Smooth muscle cell (in vitro differentiated cells): ENCODE data around the gene SLC9C1. TPM values are rescaled to one million over a fixed set of nuclear protein-coding genes. Genes with fewer than 3 reads are reported as not detected.

Source experiments
- DNase-seq: peaks from one replicate; lab custom pipeline; 2025; ENCODE audit not compliant: unreplicated experiment; lab: John Stamatoyannopoulos, UW
- H2AFZ ChIP-seq: fragments of 200-600 bp; sonication (generic); 2 replicates; pipeline ENCODE4 v1.6.0; 2016; ENCODE audit warnings: antibody characterized with exemption, low read depth, mild to moderate bottlenecking
- H3F3A ChIP-seq: fragments of 200-600 bp; sonication (generic); 2 replicates; pipeline ENCODE4 v1.6.0; 2017; ENCODE audit warnings: antibody characterized with exemption, low read depth
- H3K27ac ChIP-seq: fragments of 200-600 bp; sonication (generic); 2 replicates; pipeline ENCODE4 v1.5.1; 2016; ENCODE audit warnings: low read depth, mild to moderate bottlenecking
- H3K27me3 ChIP-seq: fragments of 200-600 bp; sonication (generic); 2 replicates; pipeline ENCODE4 v1.6.1; 2016; ENCODE audit warnings: low read depth, mild to moderate bottlenecking
- H3K36me3 ChIP-seq: fragments of 200-600 bp; sonication (generic); 2 replicates; pipeline ENCODE4 v1.5.1; 2016; ENCODE audit warnings: low read depth
- H3K4me1 ChIP-seq: fragments of 200-600 bp; sonication (generic); 2 replicates; pipeline ENCODE4 v1.5.1; 2016; ENCODE audit warnings: low read depth
- H3K4me2 ChIP-seq: fragments of 200-600 bp; sonication (generic); 2 replicates; pipeline ENCODE4 v1.6.0; 2016; ENCODE audit warnings: mild to moderate bottlenecking
- H3K4me3 ChIP-seq: fragments of 200-600 bp; sonication (generic); 2 replicates; pipeline ENCODE4 v1.5.1; 2016; ENCODE audit warnings: mild to moderate bottlenecking
- H3K79me2 ChIP-seq: fragments of 200-600 bp; sonication (generic); 2 replicates; pipeline ENCODE4 v1.6.0; 2016; ENCODE audit warnings: low read depth, mild to moderate bottlenecking
- H3K9ac ChIP-seq: fragments of 200-600 bp; sonication (generic); 2 replicates; pipeline ENCODE4 v1.6.0; 2016; ENCODE audit warnings: low read depth
- H3K9me3 ChIP-seq: fragments of 200-600 bp; sonication (generic); replicated peaks from 2 replicates; pipeline ENCODE4 v1.5.1; 2016; ENCODE audit warnings: low read depth
- H4K20me1 ChIP-seq: fragments of 200-600 bp; sonication (generic); 2 replicates; pipeline ENCODE4 v1.6.0; 2016; ENCODE audit warnings: low read depth
- CTCF ChIP-seq: fragments of 200-600 bp; sonication (generic); IDR thresholded peaks from 2 replicates; pipeline ENCODE4 v1.5.1; 2017; ENCODE audit warnings: borderline replicate concordance, mild to moderate bottlenecking, antibody characterized with exemption; ENCODE audit not compliant: insufficient read depth, poor library complexity, severe bottlenecking
- WGBS: methylation state at CpG from one replicate; pipeline ENCODE4 v1.1.7; 2016; ENCODE audit warnings: low lambda C conversion rate; 5-methylcytosine and 5-hydroxymethylcytosine counted together
- polyA plus RNA-seq: library from polyadenylated mRNA; unstranded; fragments of >200 nt; fragmentation: Nextera tagmentation; extraction: Ambion mirVana; gene quantifications from 2 replicates; pipeline ENCODE4 v1.2.1, GENCODE V29; 2016
- total RNA-seq: library from RNA; depleted of rRNA; stranded (reverse); fragments of >200 nt; gene quantifications from 2 replicates; pipeline ENCODE4 v1.2.3, GENCODE V29; 2014

SLC9C1 gene
- total and polyA plus RNA-seq, 2 experiments from 2014 or later = not detected

DNA sequence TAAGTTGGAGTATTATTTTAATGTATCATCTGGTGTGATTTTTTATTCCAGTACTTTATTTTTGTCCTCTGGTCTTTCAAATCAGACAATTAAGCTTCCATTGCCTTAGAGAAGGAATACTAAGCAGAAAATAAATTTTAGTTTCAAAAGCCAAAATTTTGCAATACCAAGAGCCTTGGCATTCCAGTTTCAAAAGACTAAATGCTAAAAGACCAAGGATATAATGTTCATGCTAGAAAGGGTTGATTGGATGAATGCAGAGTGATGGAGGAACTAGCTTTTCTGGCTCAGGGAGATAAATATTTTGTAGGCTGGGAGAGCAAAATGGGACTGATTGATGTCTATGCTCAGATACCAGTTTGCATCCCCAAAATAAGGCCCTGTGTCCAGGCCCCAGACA is 45.1 kb upstream of the SLC9C1 start:
- Histone ChIP-seq H4K20me1 (no peaks in the 10 kb centered on the region), H3K4me3 (no peak overlapping the region), H3K9ac (no peak overlapping the region), H3K36me3 (no peaks in the 10 kb centered on the region), H3K27ac (no peak overlapping the region), H3K4me2 (no peak overlapping the region), H2AFZ (no peak overlapping the region), H3F3A (no peaks in the 10 kb centered on the region), H3K27me3 (no peaks in the 10 kb centered on the region), H3K79me2 (no peaks in the 10 kb centered on the region), H3K9me3 (no peaks in the 10 kb centered on the region), H3K4me1 (peaks cover 13% of the 10 kb centered on the region)
- TF ChIP-seq CTCF = no peak
- DNase-seq = no peak

GRCh38 chr3:112338727-112339056 is 44.7 kb upstream of the SLC9C1 start:
- Histone ChIP-seq H3K27ac (peak overlapping the region; percentile 76), H3K36me3 (no peaks in the 10 kb centered on the region), H4K20me1 (no peaks in the 10 kb centered on the region), H3K79me2 (no peaks in the 10 kb centered on the region), H3K27me3 (no peaks in the 10 kb centered on the region), H3K4me1 (peaks cover 13% of the 10 kb centered on the region), H3F3A (no peaks in the 10 kb centered on the region), H3K9me3 (no peaks in the 10 kb centered on the region), H3K9ac (no peak overlapping the region), H3K4me3 (no peak overlapping the region), H2AFZ (no peak overlapping the region), H3K4me2 (no peak overlapping the region)
- DNase-seq = no peak
- TF ChIP-seq CTCF = no peak
- WGBS = 91% methylated on average over 2 of the region's 2 CpGs

DNA sequence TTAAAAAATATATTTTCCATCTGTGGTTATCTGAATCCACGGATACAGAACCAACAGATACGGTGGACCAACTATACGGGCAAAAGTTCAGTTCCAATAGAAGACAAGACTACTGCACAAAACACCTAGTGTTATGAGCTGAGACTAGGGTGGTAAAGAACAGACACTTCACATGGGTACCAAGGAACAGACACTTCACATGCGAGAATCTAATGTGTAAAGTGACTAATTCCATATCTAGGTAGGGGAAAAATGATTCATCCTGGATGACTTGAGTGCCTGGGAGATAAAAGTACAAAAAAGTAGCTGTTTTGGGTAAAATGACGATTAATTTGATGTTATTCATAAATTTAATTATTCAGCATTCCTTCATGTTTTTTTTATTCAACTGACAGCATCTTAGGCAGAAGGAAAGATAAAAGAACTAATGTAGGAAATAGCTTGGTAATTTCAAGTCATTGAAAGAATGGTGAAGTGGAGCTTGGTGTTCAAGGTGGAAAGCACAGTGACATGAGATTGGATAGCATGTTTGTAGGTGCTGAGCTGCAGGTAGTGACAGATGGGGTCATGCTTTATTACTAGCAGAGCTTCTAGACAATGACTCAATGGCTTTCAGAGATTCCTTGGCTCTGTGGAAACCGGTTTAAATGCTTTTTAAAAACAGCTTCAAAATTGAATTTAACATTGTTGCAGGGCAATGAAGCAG is 44.2 kb upstream of the SLC9C1 start:
- H3K27me3 ChIP-seq = no peaks in the 10 kb centered on the region
- H3K36me3 ChIP-seq = no peaks in the 10 kb centered on the region
- no peak overlapping the region for H3K4me3 ChIP-seq
- H3K27ac ChIP-seq = peak overlapping the region; percentile 76
- no peaks in the 10 kb centered on the region for H3K9me3 ChIP-seq
- H3K4me2 ChIP-seq = peak overlapping the region; percentile 69
- TF ChIP-seq CTCF = no peak
- no peaks in the 10 kb centered on the region for H3K79me2 ChIP-seq
- no peak overlapping the region for H2AFZ ChIP-seq
- H3K9ac ChIP-seq = no peak overlapping the region
- DNase-seq = no peak
- WGBS = 68% methylated on average over 6 of the region's 6 CpGs
- H3K4me1 ChIP-seq = peaks cover 13% of the 10 kb centered on the region
- H3F3A ChIP-seq = no peaks in the 10 kb centered on the region
- no peaks in the 10 kb centered on the region for H4K20me1 ChIP-seq

DNA sequence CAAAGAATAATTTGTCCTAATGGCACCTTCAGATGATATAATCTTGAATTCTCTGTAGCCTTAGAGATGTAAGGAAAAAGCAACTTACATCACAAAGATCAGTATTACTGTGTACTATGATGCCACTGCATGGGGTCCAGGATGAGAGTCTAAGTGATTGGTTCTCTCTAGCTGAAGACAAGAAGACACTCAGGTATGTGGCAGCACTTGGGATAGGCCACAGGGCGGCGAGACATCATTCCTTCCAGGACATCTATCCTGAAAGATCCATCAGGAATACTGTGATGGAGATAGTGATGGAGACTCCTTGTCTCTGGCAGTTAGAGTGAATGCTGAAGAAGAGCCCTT is 41.4 kb upstream of the SLC9C1 start:
- WGBS = 95% methylated on average over 2 of the region's 2 CpGs
- H3K9ac ChIP-seq = no peak overlapping the region
- no peak overlapping the region for H3K4me3 ChIP-seq
- H4K20me1 ChIP-seq = no peaks in the 10 kb centered on the region
- H3K79me2 ChIP-seq = no peaks in the 10 kb centered on the region
- no peaks in the 10 kb centered on the region for H3K36me3 ChIP-seq
- DNase-seq = no peak
- no peaks in the 10 kb centered on the region for H3K9me3 ChIP-seq
- no peak overlapping the region for H3K27ac ChIP-seq
- H3K4me1 ChIP-seq = peaks cover 13% of the 10 kb centered on the region
- H3K4me2 ChIP-seq = no peak overlapping the region
- H2AFZ ChIP-seq = peak overlapping the region; percentile 5
- no peak for TF ChIP-seq CTCF
- H3K27me3 ChIP-seq = no peaks in the 10 kb centered on the region
- no peaks in the 10 kb centered on the region for H3F3A ChIP-seq
